Activated T-cell treated with anti-CD3 and anti-CD28 coated beads, Interleukin-2, amount 50 U/mL, for 24 hours (primary cell): ENCODE data around the gene ZNF81.
"Not testable (repeated sequence)": the region's sequence is repeated elsewhere in the genome, so short reads cannot be mapped to it uniquely, and the experiment has no call there.

ENCODE experiments used
- DNase-seq: peaks from one replicate; pipeline ENCODE4 v3.0.0-alpha.2; 2020
- H3K27ac Mint-ChIP-seq: 2 replicates; pipeline ENCODE4 v1.8.0; 2020; ENCODE audit warnings: mild to moderate bottlenecking, mixed read lengths
- H3K27me3 Mint-ChIP-seq: 2 replicates; pipeline ENCODE4 v1.8.0; 2020; ENCODE audit warnings: mixed read lengths
- H3K36me3 Mint-ChIP-seq: 2 replicates; pipeline ENCODE4 v1.8.0; 2020; ENCODE audit warnings: low read depth, mixed read lengths
- H3K4me1 Mint-ChIP-seq: 2 replicates; pipeline ENCODE4 v1.8.0; 2020; ENCODE audit warnings: low read depth, mixed read lengths
- H3K4me3 Mint-ChIP-seq: 2 replicates; pipeline ENCODE4 v1.8.0; 2020; ENCODE audit warnings: mild to moderate bottlenecking, moderate library complexity, mixed read lengths
- H3K9me3 Mint-ChIP-seq: 2 replicates; pipeline ENCODE4 v1.8.0; 2020; ENCODE audit warnings: mixed read lengths

ZNF81 gene

DNA sequence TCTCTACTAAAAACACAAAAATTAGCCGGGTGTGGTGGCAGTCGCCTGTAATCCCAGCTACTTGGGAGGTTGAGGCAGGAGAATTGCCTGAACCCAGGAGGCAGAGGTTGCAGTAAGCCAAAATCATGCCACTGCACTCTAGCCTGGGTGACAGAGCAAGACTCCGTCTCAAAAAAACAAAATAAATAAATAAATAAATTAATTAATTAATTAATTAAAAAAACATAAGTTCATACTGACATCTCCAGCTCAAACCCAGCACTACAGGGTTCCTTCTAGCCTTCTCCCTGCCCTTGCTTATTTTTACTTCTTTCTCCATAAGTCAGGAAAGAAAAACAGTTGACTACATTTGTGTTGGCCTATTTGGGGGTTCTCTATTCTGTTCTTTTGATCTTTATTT, 95.3 kb downstream of the ZNF81 start:
- H3K4me3 Mint-ChIP-seq, DNase-seq, H3K36me3 Mint-ChIP-seq, H3K27ac Mint-ChIP-seq, H3K9me3 Mint-ChIP-seq, H3K4me1 Mint-ChIP-seq: not testable (repeated sequence)
- peaks cover 48% of the 10 kb centered on the region for H3K27me3 Mint-ChIP-seq

DNA sequence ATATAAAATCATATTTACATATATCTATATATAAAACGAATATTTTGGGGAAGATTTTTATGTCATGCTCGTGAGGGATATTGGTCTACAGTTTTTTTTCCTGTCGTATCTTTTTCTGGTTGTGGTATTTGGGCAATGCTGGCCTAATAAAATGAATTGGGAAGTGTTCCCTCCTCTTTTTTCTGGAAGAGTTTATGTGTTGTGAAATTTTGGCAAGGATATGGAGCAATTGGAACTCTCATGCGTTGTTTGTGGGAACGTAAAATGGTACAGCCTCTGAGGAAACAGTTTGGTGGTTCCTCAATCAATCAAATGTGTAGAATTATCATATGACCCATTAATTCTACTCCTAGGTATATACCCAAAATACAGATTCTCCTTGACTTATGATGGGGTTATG, 97.2 kb downstream of the ZNF81 start:
- no peak for DNase-seq
- Mint-ChIP-seq H3K9me3 (no peaks in the 10 kb centered on the region), H3K27ac (no peak overlapping the region), H3K36me3 (no peaks in the 10 kb centered on the region), H3K4me1 (peaks cover 7% of the 10 kb centered on the region), H3K27me3 (peaks cover 60% of the 10 kb centered on the region), H3K4me3 (no peak overlapping the region)

DNA sequence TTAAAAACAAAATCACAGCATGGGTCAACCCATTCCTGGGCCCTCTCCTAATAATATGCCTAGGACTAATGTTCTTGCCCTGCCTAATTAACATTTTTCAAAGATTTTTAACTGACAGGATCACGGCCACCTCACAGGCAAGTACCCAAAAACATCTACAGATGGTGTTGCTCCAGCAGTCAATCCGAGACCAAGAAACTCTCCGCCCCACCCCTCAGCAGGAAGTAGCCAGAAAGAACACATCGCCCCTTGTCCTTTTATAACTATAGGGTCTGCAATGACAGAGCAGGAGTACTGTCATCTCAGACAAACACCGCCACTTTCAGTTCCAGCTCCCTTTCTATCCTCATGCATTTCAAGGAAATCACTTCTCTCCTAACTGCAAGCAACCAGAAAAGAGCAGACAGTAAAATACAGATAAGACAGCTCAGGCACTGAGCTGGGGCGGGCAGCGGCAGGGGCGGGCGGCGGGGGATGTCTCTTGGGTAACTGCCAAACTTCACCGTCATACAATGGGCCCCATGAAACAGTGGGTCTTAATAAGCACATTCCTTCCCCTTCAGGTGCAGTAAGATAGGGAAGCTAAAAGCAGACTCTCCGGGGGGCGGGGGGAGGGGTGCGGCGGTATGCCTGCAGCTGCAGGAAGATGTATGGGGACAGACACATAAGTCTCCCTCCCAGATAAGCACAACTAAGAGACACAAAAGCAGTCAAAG, 99.7 kb downstream of the ZNF81 start:
- peak; percentile 37 for DNase-seq
- Mint-ChIP-seq H3K27me3 (peaks cover 49% of the 10 kb centered on the region), H3K4me3 (peak overlapping the region; percentile 56), H3K36me3 (no peaks in the 10 kb centered on the region), H3K4me1 (peaks cover 7% of the 10 kb centered on the region), H3K9me3 (no peaks in the 10 kb centered on the region), H3K27ac (no peak overlapping the region)

DNA sequence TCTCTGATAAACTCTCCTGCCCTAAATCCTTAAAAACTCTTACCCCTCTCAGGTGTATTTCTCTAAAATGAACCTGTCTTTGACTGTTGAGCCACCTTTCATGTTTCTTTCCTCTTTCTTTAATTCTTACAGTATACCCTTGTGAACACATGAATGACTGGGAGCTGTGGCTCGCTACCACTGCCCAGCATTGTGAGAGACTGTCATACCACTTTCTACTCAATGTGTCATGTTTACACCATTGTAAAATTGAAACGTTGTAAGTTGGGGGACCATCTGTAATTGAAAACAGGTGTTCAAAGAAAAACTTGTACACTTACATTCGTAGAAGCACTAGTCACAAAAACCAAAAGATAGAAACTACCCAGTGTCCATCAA, 100.2 kb downstream of the ZNF81 start:
- Mint-ChIP-seq H3K9me3 (no peaks in the 10 kb centered on the region), H3K36me3 (no peaks in the 10 kb centered on the region), H3K4me3 (peak overlapping the region; percentile 5), H3K27me3 (peaks cover 47% of the 10 kb centered on the region), H3K27ac (no peak overlapping the region), H3K4me1 (peaks cover 7% of the 10 kb centered on the region)
- DNase-seq = no peak

DNA sequence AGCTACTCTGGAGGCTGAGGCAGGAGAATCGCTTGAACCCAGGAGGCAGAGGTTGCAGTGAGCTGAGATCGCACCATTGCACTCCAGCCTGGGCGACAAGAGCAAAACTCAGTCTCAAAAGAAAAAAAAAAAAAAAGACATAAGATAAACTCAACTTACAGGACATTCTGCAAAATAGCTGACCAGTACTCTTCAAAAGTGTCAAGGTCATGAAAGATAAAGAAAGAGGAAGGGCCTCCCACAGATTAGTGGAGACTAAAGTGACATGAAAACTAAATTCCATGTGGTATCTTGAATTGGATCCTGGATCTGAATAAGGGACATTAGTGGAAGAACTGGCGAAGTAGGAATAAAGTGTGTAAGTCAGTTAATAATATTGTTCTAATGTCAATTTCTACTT, 103.7 kb downstream of the ZNF81 start:
- no peak overlapping the region for H3K4me3 Mint-ChIP-seq
- peaks cover 7% of the 10 kb centered on the region for H3K4me1 Mint-ChIP-seq
- DNase-seq = no peak
- H3K9me3 Mint-ChIP-seq = no peaks in the 10 kb centered on the region
- H3K27ac Mint-ChIP-seq = no peak overlapping the region
- H3K27me3 Mint-ChIP-seq = peaks cover 49% of the 10 kb centered on the region
- H3K36me3 Mint-ChIP-seq = no peaks in the 10 kb centered on the region

DNA sequence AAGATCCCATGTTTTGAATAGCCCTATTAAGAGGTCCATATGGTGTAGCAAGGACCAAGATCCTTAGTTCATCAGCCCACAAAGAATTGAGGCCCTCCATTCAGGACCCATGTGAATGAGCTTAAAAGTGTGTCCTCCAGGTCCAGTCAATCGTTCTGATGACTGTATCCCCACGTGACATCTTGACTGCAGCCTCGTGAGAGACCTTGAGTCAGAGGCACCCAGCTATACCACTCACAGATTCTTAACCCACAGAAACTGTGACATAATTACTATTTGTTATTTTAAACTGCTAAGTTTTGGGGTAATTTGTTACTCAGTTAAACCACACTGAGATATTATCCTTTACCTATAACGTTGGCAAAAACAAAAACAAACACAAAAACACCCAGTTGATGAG, 104.7 kb downstream of the ZNF81 start:
- DNase-seq = no peak
- Mint-ChIP-seq H3K4me1 (peaks cover 4% of the 10 kb centered on the region), H3K27ac (no peak overlapping the region), H3K27me3 (peaks cover 42% of the 10 kb centered on the region), H3K9me3 (no peaks in the 10 kb centered on the region), H3K36me3 (no peaks in the 10 kb centered on the region), H3K4me3 (no peak overlapping the region)

DNA sequence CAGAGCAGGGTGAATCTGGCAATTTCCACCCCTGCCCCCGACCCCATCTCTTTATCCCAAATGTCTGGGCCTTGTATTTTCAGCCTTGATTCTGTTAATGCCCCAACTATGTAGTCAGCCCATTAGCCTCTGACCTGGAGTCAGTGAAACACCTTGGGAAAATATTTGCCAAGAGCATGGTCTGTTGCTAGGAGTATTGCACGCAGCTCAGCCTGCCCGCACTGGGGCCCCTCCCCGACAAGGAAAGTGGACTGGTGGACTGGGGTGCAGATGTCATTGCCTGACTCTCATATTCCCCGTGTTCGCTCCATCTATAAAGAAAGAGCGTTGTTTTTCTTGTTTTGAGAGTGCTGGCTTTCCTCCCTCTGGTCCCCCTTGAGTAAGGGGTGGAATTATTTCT, 118.6 kb downstream of the ZNF81 start:
- H3K4me3 Mint-ChIP-seq, H3K4me1 Mint-ChIP-seq, H3K27ac Mint-ChIP-seq, H3K36me3 Mint-ChIP-seq, DNase-seq, H3K9me3 Mint-ChIP-seq: not testable (repeated sequence)
- H3K27me3 Mint-ChIP-seq = peaks cover 16% of the 10 kb centered on the region

DNA sequence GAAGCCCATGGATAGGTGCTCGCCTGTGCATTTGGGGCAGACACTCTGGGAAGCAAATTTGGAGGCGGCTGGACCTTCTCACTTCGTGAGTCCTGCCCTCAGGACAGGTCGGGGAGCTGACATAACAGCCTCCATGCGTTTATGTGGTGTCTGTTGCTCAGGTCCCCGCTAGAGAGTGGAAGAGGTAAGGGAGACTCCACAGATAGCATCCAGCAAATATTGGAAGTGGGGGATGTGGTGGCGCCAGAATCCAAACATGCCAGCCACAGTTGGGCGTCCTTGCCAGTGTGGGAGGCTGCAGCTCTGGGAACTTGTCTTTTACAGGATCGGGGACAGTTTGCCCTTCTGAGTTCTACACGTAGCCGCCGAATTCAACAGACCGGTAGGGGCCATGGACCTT, 119.3 kb downstream of the ZNF81 start:
- H3K36me3 Mint-ChIP-seq = no peaks in the 10 kb centered on the region
- no peak for DNase-seq
- no peaks in the 10 kb centered on the region for H3K4me1 Mint-ChIP-seq
- no peak overlapping the region for H3K27ac Mint-ChIP-seq
- H3K9me3 Mint-ChIP-seq = peaks cover 2% of the 10 kb centered on the region
- H3K27me3 Mint-ChIP-seq = peaks cover 16% of the 10 kb centered on the region
- no peak overlapping the region for H3K4me3 Mint-ChIP-seq

DNA sequence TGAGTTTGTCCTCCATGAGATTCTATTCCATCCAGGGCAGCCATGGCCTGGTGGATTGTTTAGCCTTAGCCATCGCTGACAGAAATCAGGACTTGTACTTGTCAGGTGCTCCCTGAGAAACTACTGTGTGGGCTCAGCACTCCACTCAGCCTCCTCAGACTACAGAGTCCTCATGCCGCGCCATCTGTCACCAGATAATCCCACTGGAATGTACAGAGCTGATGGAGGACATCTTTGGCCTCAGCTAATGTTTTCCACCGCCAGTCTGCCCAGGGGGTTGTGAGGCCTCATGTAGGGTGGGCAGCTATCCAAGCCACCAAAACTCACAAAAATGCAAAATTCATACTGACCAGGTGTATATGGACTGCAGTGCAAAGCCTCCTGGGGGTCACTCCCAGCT, 121.5 kb downstream of the ZNF81 start:
- not testable (repeated sequence) for H3K36me3 Mint-ChIP-seq, H3K4me3 Mint-ChIP-seq, DNase-seq, H3K4me1 Mint-ChIP-seq, H3K9me3 Mint-ChIP-seq, H3K27ac Mint-ChIP-seq
- peaks cover 16% of the 10 kb centered on the region for H3K27me3 Mint-ChIP-seq

DNA sequence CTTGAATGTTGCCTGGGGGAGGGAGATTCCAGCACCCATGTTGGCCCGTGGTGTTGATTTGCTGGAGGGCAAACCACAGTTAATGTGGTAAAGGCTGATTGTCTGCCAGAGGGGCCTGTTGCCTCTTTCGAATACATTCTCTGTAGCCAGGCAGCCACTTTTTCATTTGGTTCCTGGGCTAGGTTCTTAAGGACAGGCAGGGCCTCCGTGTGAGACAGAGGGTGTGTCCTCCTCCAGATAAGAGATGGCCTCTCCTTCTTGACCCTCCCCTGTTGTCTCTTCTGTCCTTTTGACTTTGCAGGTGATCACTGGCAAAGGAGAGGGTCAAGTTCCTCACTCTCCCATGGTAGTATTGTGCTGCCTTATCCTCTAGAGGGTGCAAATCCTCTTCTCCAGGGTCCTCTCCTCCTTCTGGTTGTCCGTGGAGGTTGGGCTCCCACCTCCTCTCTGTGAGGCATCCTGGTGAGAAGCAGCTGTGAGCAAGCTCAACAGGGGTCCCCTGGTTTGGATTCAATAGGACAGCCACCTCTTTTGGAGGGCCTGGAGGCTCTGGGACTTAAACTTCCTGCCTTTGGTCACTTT, 122.2 kb downstream of the ZNF81 start:
- Mint-ChIP-seq H3K9me3 (no peaks in the 10 kb centered on the region), H3K36me3 (no peaks in the 10 kb centered on the region), H3K27me3 (peaks cover 13% of the 10 kb centered on the region), H3K4me1 (no peaks in the 10 kb centered on the region), H3K27ac (no peak overlapping the region), H3K4me3 (no peak overlapping the region)
- DNase-seq = no peak

DNA sequence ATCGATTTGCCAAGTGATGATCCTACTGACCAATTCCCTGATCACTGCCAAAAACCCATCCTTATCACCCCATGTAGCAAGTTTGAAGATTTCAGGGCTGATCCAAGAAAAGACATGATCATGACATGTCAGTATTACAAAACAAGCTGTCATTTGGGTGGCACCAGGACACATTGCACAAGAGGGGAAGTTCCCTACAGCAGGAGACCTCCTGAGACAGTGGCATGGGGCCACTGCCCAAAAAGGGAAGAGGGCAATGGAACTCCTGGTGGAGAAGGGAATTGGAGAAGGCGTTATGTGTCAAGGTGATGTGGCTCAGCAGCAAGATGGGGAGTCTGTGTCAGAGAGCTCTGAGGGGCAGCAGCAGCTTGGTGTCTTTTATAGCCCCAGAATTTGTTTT, 123.7 kb downstream of the ZNF81 start:
- Mint-ChIP-seq H3K27ac (no peak overlapping the region), H3K9me3 (no peaks in the 10 kb centered on the region), H3K4me3 (no peak overlapping the region)

DNA sequence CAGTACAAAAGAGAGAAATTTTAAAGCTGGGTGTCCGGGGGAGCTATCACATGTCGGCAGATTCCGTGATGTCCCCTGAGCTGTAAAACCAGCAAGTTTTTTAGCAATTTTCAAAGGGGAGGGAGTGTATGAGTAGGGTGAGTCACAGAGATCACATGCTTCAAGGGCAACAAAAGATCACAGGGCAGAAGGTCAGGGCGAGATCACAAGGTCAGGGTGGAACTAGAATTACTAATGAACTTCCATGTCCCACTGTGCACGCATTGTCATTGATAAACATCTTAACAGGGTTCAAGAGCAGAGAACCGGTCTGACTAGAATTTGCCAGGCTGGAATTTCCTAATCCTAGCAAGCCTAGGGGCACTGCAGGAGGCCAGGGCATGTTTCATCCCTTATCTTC, 125.1 kb downstream of the ZNF81 start:
- H3K9me3 Mint-ChIP-seq, H3K36me3 Mint-ChIP-seq, H3K4me1 Mint-ChIP-seq, H3K27ac Mint-ChIP-seq, DNase-seq, H3K4me3 Mint-ChIP-seq: not testable (repeated sequence)
- H3K27me3 Mint-ChIP-seq = peaks cover 12% of the 10 kb centered on the region

More for the DNA sequence above, 123.7 kb downstream of the ZNF81 start:
- no peak for DNase-seq
- H3K36me3 Mint-ChIP-seq = no peaks in the 10 kb centered on the region
- H3K4me1 Mint-ChIP-seq = no peaks in the 10 kb centered on the region
- H3K27me3 Mint-ChIP-seq = peaks cover 8% of the 10 kb centered on the region

DNA sequence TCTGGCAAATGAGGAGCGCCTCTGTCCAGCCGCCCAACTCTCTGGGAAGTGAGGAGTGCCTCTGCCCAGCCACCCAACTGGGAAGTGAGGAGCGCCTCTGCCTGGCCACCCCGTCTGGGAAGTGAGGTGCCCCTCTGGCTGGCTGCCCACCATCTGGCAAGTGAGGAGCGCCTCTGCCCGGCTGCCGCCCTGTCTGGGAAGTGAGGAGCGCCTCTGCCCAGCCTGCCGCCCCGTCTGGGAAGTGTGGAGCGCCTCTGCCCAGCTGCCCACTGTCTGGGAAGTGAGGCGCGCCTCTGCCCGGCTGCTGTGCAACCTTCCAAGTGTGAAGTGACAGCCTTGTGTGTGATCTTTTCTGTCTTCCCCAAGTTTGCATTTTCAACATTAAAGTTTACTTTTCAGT, 128.8 kb downstream of the ZNF81 start:
- H3K36me3 Mint-ChIP-seq, H3K27ac Mint-ChIP-seq, H3K9me3 Mint-ChIP-seq, DNase-seq, H3K4me1 Mint-ChIP-seq, H3K4me3 Mint-ChIP-seq: not testable (repeated sequence)
- H3K27me3 Mint-ChIP-seq = peaks cover 19% of the 10 kb centered on the region
